Osteocyte (in vitro differentiated cells): ENCODE measurements around the gene HOXB5. TPM values are rescaled to one million over a fixed set of nuclear protein-coding genes. Genes with fewer than 3 reads are reported as not detected.

Experiments
- DNase-seq: peaks from one replicate; pipeline ENCODE4 v3.0.0; 2021; ENCODE audit warnings: mixed read lengths; ENCODE audit not compliant: unreplicated experiment; ENCODE audit errors: extremely low spot score
- H3K27ac Mint-ChIP-seq: one replicate; pipeline ENCODE4 v1.8.0; 2021; ENCODE audit warnings: mild to moderate bottlenecking, mixed read lengths; ENCODE audit not compliant: unreplicated experiment
- H3K27me3 Mint-ChIP-seq: one replicate; pipeline ENCODE4 v1.8.0; 2021; ENCODE audit warnings: mixed read lengths; ENCODE audit not compliant: unreplicated experiment
- H3K36me3 Mint-ChIP-seq: one replicate; pipeline ENCODE4 v1.8.0; 2021; ENCODE audit warnings: mixed read lengths; ENCODE audit not compliant: unreplicated experiment
- H3K4me1 Mint-ChIP-seq: one replicate; pipeline ENCODE4 v1.8.0; 2021; ENCODE audit warnings: mixed read lengths; ENCODE audit not compliant: unreplicated experiment
- H3K4me3 Mint-ChIP-seq: one replicate; pipeline ENCODE4 v1.8.0; 2021; ENCODE audit warnings: mild to moderate bottlenecking, moderate library complexity, mixed read lengths; ENCODE audit not compliant: unreplicated experiment
- H3K9me3 Mint-ChIP-seq: one replicate; pipeline ENCODE4 v1.8.0; 2021; ENCODE audit warnings: mixed read lengths; ENCODE audit not compliant: unreplicated experiment
- total RNA-seq: library from RNA; stranded (reverse); gene quantifications from 2 replicates; pipeline ENCODE4 v1.2.1, GENCODE V29; 2021
- TF ChIP-seq, protein P1 (sequence below): fragments of 200-600 bp; sonication (generic); IDR thresholded peaks from 2 replicates; pipeline ENCODE4 v1.5.0; 2021; ENCODE audit warnings: antibody characterized with exemption, mild to moderate bottlenecking, moderate library complexity

The HOXB5 gene
- total RNA-seq, 1 donor from 2014 or later, result not detected

GRCh38 chr17:48640858-48641180 is 47.2 kb upstream of the HOXB5 start:
- DNase-seq, result no peak
- TF ChIP-seq, protein P1, sequence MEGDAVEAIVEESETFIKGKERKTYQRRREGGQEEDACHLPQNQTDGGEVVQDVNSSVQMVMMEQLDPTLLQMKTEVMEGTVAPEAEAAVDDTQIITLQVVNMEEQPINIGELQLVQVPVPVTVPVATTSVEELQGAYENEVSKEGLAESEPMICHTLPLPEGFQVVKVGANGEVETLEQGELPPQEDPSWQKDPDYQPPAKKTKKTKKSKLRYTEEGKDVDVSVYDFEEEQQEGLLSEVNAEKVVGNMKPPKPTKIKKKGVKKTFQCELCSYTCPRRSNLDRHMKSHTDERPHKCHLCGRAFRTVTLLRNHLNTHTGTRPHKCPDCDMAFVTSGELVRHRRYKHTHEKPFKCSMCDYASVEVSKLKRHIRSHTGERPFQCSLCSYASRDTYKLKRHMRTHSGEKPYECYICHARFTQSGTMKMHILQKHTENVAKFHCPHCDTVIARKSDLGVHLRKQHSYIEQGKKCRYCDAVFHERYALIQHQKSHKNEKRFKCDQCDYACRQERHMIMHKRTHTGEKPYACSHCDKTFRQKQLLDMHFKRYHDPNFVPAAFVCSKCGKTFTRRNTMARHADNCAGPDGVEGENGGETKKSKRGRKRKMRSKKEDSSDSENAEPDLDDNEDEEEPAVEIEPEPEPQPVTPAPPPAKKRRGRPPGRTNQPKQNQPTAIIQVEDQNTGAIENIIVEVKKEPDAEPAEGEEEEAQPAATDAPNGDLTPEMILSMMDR, result no peak
- H3K27me3 Mint-ChIP-seq, result peaks cover 99% of the 10 kb centered on the region
- H3K36me3 Mint-ChIP-seq, result no peaks in the 10 kb centered on the region
- H3K27ac Mint-ChIP-seq, result no peak overlapping the region
- H3K4me1 Mint-ChIP-seq, result no peaks in the 10 kb centered on the region
- H3K9me3 Mint-ChIP-seq, result no peaks in the 10 kb centered on the region
- H3K4me3 Mint-ChIP-seq, result no peak overlapping the region

- TF ChIP-seq, protein P1, result no peak
- Mint-ChIP-seq H3K4me3 (no peak overlapping the region), H3K36me3 (no peaks in the 10 kb centered on the region), H3K9me3 (no peaks in the 10 kb centered on the region), H3K27me3 (peaks cover 99% of the 10 kb centered on the region), H3K27ac (no peak overlapping the region), H3K4me1 (no peaks in the 10 kb centered on the region)
- DNase-seq, result no peak
Observed at GRCh38 chr17:48639982-48640857, 46.6 kb upstream of the HOXB5 start.

GRCh38 chr17:48639136-48639535 is 45.6 kb upstream of the HOXB5 start:
- Mint-ChIP-seq H3K36me3 (no peaks in the 10 kb centered on the region), H3K4me1 (no peaks in the 10 kb centered on the region), H3K27ac (no peak overlapping the region), H3K4me3 (no peak overlapping the region), H3K9me3 (no peaks in the 10 kb centered on the region), H3K27me3 (peaks cover 99% of the 10 kb centered on the region)
- no peak for DNase-seq
- TF ChIP-seq, protein P1, result no peak

- Mint-ChIP-seq H3K4me3 (no peak overlapping the region), H3K4me1 (no peaks in the 10 kb centered on the region), H3K27ac (no peak overlapping the region), H3K9me3 (no peaks in the 10 kb centered on the region), H3K27me3 (peaks cover 96% of the 10 kb centered on the region), H3K36me3 (no peaks in the 10 kb centered on the region)
- no peak for DNase-seq
- TF ChIP-seq, protein P1, result no peak
Observed at GRCh38 chr17:48637323-48638260, 44.0 kb upstream of the HOXB5 start.
